ENCODE data around the gene PARD3. TPM values are rescaled to one million over a fixed set of nuclear protein-coding genes. Genes with fewer than 3 reads are reported as not detected.

Gene PARD3
- total and polyA plus RNA-seq, 10 of the 15 experiments (the other 5 are each of a cell fraction or from before 2014, with no cell fraction given) = 2.6 to 43.1 (median 13.9) TPM

GRCh38 chr10:34177445-34177844, 637.7 kb downstream of the PARD3 start (continued):
- TF ChIP-seq KAT2A (conservative IDR thresholded peaks at IDR 0.05; ENCODE audit: control insufficient read depth, low read depth, low read length) = no peak
- TF ChIP-seq, protein P1, sequence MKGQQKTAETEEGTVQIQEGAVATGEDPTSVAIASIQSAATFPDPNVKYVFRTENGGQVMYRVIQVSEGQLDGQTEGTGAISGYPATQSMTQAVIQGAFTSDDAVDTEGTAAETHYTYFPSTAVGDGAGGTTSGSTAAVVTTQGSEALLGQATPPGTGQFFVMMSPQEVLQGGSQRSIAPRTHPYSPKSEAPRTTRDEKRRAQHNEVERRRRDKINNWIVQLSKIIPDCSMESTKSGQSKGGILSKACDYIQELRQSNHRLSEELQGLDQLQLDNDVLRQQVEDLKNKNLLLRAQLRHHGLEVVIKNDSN (IDR thresholded peaks at IDR 0.05; ENCODE audit: borderline replicate concordance, extremely low read length, insufficient read depth, low read depth, low read length) = no peak

DNA sequence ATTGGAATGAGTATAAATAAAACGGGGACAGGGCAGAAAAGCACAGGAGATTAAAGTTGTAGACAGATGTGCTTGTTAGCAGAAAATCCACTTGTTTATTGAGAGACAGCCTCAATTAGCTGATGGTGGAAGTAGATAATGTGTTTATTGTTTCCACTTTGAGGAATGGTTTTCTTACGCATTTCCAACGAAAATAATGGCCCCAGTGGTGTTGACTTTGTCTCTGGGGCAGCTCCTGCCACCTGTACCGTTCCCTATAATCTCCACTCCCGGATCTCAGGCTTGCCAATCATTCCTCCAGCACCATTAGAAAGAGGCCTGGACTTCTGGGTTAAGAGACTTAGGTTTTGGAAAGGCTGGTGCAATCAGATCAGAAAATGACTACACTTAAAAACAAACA, 638.7 kb downstream of the PARD3 start:
- 2% methylated on average over 5 of the region's 5 CpGs for WGBS (ENCODE audit: insufficient coverage, insufficient replicate concordance, low lambda C conversion rate, missing lambda C conversion rate)
- ChIA-PET POLR2A (no interaction called here), SMC1A (ENCODE audit: uncharacterized antibody, unreplicated experiment) (interaction anchor here (1.2 to 2.4 kb wide), 2 partner anchors 8 to 25 kb away, joined by 4 to 5 read pairs; no protein-coding TSS in a partner anchor)
- TF ChIP-seq SKIL (IDR thresholded peaks at IDR 0.05; ENCODE audit: low read depth, poor library complexity, severe bottlenecking) = no peak
- no peak for TF ChIP-seq ZBTB4 (CRISPR knock-in tag; IDR thresholded peaks at IDR 0.05)
- no peak for TF ChIP-seq NKRF (conservative IDR thresholded peaks at IDR 0.05)
- TF ChIP-seq SRF (IDR thresholded peaks at IDR 0.05; ENCODE audit: low read depth in 2 of 2, low read length in 2 of 2) = no peak
- TF ChIP-seq NRF1 (conservative IDR thresholded peaks at IDR 0.05; ENCODE audit: low read depth, low read length) = no peak
- no peak for TF ChIP-seq RB1 (IDR thresholded peaks at IDR 0.05; ENCODE audit: borderline replicate concordance)
- no peak for TF ChIP-seq RAD21 (IDR thresholded peaks at IDR 0.05; ENCODE audit: insufficient read depth, low read depth, low read length)
- no peak for TF ChIP-seq RFX5 (IDR thresholded peaks at IDR 0.05; ENCODE audit: low read depth, low read length)
- TF ChIP-seq, protein P2, sequence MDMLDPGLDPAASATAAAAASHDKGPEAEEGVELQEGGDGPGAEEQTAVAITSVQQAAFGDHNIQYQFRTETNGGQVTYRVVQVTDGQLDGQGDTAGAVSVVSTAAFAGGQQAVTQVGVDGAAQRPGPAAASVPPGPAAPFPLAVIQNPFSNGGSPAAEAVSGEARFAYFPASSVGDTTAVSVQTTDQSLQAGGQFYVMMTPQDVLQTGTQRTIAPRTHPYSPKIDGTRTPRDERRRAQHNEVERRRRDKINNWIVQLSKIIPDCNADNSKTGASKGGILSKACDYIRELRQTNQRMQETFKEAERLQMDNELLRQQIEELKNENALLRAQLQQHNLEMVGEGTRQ (IDR thresholded peaks at IDR 0.05; ENCODE audit: borderline replicate concordance, low read depth, low read length) = no peak

More for the DNA sequence above, 638.7 kb downstream of the PARD3 start:
- no peaks in the 10 kb centered on the region for H3K36me3 ChIP-seq (ENCODE audit: control insufficient read depth in 2 of 2, insufficient read depth in 2 of 2, low read length in 1 of 2)
- H3K9me3 ChIP-seq (replicated peaks; ENCODE audit: control insufficient read depth, insufficient read depth, low read length) = no peaks in the 10 kb centered on the region
- intact Hi-C loops (cut with micrococcal nuclease; ENCODE audit: unreplicated experiment) = no loop called here
- ATAC-seq (no peak), FAIRE-seq (no peak), DNase-seq (ENCODE audit: low read depth, low spot score) (no peak)
- H2AFZ ChIP-seq (ENCODE audit: control insufficient read depth, low read depth, low read length) = no peak overlapping the region
- no peaks in the 10 kb centered on the region for H3K27me3 ChIP-seq (replicated peaks in 1 of 2; ENCODE audit: control insufficient read depth in 2 of 2, insufficient read depth in 2 of 2, low read length in 1 of 2)
- no TSS peak for BruUV-seq (replicated peaks)
- no peak overlapping the region for H3K4me3 ChIP-seq
- H3K27ac ChIP-seq (ENCODE audit: control insufficient read depth, insufficient read depth) = no peak overlapping the region
- no peaks in the 10 kb centered on the region for H4K20me1 ChIP-seq (ENCODE audit: control insufficient read depth, insufficient read depth)
- no peak overlapping the region for H3K4me2 ChIP-seq (ENCODE audit: control insufficient read depth, insufficient read depth)
- H3K9ac ChIP-seq (ENCODE audit: control insufficient read depth, insufficient read depth, low read length) = no peak overlapping the region
- CTCF ChIA-PET = interaction anchor here (1.6 kb wide), 1 partner anchor 10 kb away, joined by 4 read pairs; no protein-coding TSS in a partner anchor
- in situ Hi-C loops (cut with MboI) = no loop called here
- RAD21 ChIA-PET (ENCODE audit: unreplicated experiment) = no interaction called here
- H3K4me1 ChIP-seq (ENCODE audit: control insufficient read depth, insufficient read depth, low read length) = no peaks in the 10 kb centered on the region
- H3K79me2 ChIP-seq (ENCODE audit: control insufficient read depth, insufficient read depth, low read length) = no peaks in the 10 kb centered on the region

Measured in GM12878 (cell line).